HG02763 (cell line): ENCODE results near the gene ATXN7.

ENCODE experiments used
- ATAC-seq: cut with Tn5 transposase; IDR thresholded peaks from one replicate; pipeline ENCODE4 v1.9.1; 2021; ENCODE audit warnings: mild to moderate bottlenecking, moderate library complexity; ENCODE audit not compliant: unreplicated experiment

ATXN7 gene

DNA sequence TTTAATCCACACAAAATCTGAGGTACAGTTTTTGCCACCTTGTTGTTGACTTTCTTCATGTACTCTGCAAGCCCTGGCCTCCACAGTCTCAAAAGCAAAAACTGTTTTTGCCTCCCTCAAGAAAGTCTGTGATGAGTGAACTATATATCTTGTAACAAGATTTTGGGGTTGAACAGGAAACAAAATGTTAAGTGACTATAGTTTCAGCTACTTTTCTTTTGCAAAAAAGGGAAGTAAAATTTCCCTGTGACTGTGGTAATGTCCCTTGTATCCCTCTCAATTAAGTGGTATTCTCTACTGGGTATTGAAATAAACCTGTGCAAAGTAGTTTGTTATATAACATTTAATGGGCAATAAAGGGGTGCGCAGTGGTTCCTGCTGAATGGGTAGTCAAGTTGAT is 69.8 kb downstream of the ATXN7 start:
- ATAC-seq: peak; percentile 58

- no peak for ATAC-seq
Observed at GRCh38 chr3:63934041-63934866, 70.6 kb downstream of the ATXN7 start.

DNA sequence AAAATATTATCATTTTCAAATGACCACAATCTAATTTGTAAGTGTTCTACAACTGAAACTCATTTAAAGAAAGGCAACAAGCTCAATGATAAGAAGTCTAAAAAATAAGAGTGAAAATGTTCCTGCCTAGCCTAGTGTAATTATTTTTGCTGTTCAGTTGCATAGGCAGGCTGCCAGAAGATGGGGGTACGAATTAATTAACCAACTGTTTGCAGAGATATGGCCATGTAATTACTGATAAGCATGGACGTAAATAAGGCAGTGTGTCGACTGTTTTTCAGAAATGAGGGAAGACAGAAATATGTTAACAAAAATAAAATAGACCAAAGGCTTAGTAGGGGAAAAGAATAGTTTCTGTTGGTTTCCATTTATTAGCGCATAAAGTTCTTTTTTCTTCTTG is 73.3 kb downstream of the ATXN7 start:
- ATAC-seq: no peak

- peak; percentile 62 for ATAC-seq
Observed at GRCh38 chr3:63937661-63938651, 74.3 kb downstream of the ATXN7 start.

DNA sequence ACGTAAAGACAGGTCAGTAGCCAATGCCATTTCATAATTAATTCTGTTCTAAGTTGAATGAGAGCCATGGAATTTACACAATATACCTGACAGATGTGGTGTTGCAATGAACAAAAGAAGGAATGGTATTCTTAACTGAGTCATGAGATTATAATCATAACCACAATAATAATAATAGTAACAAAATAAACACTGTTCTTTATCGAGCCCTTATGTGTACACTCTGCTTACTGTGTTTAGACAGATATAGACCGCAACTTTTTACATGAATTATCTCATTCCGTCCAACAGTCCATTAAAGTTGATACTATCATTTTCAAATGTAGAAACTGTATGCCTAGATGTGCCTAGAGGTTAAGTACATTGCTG is 76.7 kb downstream of the ATXN7 start:
- ATAC-seq: no peak

GRCh38 chr3:63942528-63942927 is 78.9 kb downstream of the ATXN7 start:
- no peak for ATAC-seq

GRCh38 chr3:63943678-63944077 is 80.0 kb downstream of the ATXN7 start:
- no peak for ATAC-seq

DNA sequence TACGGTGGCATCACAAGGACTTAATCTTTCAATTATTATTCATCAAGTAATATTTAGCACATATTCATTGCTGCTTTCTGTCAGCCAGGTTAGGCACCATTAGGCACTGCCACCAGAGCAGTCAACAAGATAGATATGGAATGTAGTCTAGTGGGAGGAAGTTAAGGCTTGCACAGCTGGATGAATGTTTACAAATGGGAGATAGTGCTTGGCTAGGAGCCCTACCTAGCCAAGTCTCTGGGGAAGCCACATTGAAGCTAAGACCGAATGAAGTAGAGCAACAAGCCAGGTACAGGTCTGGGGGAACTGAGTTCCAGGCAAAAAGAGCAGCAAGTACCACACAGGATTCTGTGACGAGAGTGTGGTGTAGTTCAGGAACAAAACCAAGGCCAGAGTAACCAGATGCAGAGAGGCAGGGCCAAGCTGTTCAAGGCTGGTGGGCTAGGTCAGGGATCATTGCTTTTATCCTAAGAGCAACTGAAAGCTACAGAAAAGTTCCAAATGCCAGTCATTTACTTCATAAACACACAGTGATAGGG is 82.0 kb downstream of the ATXN7 start:
- ATAC-seq: no peak

DNA sequence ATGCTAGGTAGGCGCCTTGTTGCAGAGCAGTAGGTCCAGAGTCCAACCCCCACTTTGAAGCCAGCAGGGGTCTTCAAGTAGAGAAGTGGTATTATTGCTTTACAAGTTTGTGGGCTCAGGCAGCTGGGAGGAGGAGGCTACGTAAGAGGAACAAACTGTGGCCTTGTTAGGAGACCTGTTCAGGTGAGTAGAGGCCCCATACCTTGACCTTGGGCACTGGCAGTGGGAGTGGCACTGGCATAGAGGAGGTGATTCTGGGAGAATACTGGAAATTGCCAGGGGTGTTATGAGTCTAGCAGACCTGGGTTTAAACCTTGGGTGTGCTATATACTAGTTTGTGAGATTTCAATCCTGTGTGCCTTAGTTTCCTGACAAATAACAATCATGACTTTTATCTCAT is 83.1 kb downstream of the ATXN7 start:
- no peak for ATAC-seq

DNA sequence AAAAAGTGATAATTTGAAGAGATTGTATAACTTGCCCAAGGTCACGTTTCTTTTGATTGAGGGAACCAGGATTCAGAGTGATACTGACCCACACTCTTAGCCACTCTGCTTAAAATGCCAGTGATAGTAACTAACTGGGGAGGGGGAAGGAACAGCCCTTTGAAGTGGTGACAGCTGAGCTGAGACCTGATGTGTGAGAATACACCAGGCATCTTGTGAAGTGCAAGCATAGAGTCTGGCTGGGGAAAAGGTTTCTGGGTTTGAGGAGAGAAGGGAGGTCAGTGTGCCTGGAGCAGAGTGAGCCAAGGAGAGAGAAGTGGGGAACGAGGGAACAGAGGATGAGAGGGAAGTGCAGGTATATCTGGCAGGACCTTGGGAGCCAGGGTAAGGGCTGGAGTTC is 83.9 kb downstream of the ATXN7 start:
- ATAC-seq: no peak

DNA sequence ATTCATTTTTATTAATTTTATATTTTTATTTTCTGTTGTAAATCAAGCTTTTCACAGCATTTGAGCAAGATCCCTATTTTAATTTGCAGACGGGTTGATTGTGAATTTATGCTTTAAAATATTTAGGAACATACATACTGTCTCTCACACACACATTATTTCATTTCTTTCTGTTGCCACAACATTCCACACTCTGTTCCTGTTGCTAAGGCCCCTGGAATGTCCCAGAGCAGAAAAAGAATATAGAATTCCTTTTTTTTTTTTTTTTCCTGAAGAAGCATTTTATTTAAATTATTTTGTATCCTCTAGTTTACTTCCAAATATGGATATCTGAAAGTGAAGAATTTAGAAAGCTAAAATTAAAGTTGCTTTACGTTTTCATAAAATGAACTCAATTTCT is 85.3 kb downstream of the ATXN7 start:
- no peak for ATAC-seq

DNA sequence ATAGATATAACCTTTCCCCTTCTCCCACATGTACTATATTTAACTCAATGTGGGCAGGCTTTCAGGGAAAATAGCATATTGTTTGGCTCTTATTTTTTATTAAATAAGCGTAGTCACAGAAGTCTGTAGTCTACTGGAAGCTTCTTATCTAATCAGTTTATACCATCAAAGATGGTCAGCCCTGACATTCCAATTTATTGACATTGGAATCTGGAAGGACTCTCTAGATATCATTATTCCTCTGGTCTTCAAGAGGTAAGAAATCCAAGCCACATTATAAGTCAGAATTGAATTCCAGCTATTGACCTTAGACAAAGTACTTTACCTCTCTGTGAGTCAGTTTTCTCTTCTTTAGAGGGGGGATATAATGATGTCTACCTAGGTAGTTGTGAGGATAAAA is 87.0 kb downstream of the ATXN7 start:
- no peak for ATAC-seq

GRCh38 chr3:63951492-63952247 is 88.0 kb downstream of the ATXN7 start:
- ATAC-seq: no peak

DNA sequence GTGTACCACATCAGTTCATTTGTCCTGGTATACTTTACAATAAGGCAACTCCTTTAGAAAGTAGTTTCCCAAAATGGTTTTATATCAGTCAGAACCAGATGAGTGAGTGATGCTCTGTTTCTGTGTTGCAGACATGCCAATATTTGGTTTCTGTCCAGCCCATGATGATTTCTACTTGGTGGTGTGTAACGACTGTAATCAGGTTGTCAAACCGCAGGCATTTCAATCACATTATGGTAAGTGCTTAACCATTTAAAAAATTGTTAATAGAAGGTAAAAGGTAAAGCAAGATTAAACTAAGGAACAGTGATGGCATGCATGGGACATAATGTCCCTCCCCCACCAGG is 88.6 kb downstream of the ATXN7 start:
- no peak for ATAC-seq

GRCh38 chr3:63954182-63954581 is 90.5 kb downstream of the ATXN7 start:
- ATAC-seq: no peak

DNA sequence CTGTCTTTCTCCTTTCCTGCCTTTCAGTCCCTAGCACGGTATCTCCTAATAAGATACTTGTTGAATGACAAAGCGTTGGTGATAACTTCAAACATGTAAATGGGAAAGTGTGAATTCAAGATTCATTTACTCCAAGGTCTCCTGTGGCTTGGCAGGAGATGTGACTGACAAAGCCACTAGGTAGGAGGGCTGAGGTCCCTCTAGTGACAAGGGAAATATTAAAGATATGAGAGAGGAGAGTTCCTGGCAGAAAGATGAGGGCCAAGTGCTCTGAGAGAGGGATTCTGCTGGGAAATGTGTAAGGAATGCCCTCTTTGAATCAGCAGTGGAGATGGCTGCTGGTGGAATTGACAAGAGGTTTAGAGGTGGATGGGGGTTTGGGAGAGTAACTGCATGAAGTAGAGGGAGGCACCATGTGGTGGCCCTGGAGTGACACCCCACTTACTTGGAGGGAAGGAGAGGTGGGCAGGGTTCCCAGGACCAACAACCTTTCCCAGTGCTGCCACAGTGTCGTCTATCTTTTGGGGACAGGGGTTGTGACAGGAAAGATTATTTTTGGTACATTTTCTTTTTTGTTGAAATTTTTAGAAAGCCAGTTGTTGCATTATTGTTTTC is 91.5 kb downstream of the ATXN7 start:
- no peak for ATAC-seq

- ATAC-seq: no peak
Observed at GRCh38 chr3:63955830-63956545, 92.3 kb downstream of the ATXN7 start.

- no peak for ATAC-seq
Observed at GRCh38 chr3:63959146-63959545, 95.5 kb downstream of the ATXN7 start.

GRCh38 chr3:63960048-63960711 is 96.5 kb downstream of the ATXN7 start:
- no peak for ATAC-seq
